Upper lobe of left lung (tissue), 4 donors: ENCODE data around the gene RAX2.

Source experiments
- EP300 ChIP-seq, 4 donors: sonication (generic); formaldehyde crosslinking; IDR thresholded peaks; one replicate each; pipeline ENCODE4 v1.5.1; 2017; ENCODE audit warnings: antibody characterized with exemption in 4 of 4, control low read depth in 2 of 4
- POLR2A ChIP-seq, 4 donors: fragments of 450-650 bp; IDR thresholded peaks; one replicate each; pipeline ENCODE4 v1.5.1; 2016 to 2017; ENCODE audit warnings: antibody characterized with exemption in 4 of 4, mild to moderate bottlenecking in 2 of 4
- POLR2AphosphoS5 ChIP-seq, 2 donors: sonication (generic); formaldehyde crosslinking; IDR thresholded peaks; one replicate each; pipeline ENCODE4 v1.5.1; 2017; ENCODE audit warnings: antibody characterized with exemption in 2 of 2
- TF ChIP-seq, protein P1 (sequence below), 6 experiments: fragments of 450-650 bp in 4 of 6; fragments of 200-600 bp in 2 of 6; sonication (generic) in 2 of 6; IDR thresholded peaks; one replicate each; pipeline ENCODE4 v1.5.1; 2016 to 2019; ENCODE audit warnings: antibody characterized with exemption in 6 of 6

DNA sequence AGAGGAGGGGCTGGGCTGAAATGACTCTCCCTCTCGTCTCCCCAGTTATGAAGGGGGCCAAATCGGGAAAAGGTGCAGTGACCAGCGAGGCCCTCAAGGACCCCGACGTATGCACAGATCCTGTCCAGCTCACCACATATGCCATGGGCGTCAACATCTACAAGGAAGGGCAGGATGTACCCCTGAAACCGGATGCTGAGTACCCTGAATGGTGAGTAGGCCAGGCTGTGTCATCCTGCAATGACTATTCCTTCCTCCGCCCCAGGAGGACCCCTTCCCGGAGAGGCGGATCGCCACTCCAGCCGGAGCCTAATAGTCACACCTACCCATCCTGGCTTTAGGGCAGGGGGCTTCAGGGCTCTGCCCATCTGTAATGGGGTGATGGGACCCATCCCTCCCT lies 6.9 kb downstream of the RAX2 start:
- TF ChIP-seq, protein P1, sequence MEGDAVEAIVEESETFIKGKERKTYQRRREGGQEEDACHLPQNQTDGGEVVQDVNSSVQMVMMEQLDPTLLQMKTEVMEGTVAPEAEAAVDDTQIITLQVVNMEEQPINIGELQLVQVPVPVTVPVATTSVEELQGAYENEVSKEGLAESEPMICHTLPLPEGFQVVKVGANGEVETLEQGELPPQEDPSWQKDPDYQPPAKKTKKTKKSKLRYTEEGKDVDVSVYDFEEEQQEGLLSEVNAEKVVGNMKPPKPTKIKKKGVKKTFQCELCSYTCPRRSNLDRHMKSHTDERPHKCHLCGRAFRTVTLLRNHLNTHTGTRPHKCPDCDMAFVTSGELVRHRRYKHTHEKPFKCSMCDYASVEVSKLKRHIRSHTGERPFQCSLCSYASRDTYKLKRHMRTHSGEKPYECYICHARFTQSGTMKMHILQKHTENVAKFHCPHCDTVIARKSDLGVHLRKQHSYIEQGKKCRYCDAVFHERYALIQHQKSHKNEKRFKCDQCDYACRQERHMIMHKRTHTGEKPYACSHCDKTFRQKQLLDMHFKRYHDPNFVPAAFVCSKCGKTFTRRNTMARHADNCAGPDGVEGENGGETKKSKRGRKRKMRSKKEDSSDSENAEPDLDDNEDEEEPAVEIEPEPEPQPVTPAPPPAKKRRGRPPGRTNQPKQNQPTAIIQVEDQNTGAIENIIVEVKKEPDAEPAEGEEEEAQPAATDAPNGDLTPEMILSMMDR (IDR thresholded peaks at IDR 0.05) = no peak
- no peak for TF ChIP-seq POLR2AphosphoS5 (IDR thresholded peaks at IDR 0.05)
- TF ChIP-seq POLR2A (IDR thresholded peaks at IDR 0.05) = no peak
- TF ChIP-seq EP300 (IDR thresholded peaks at IDR 0.05) = no peak
